Astrocyte (in vitro differentiated cells and primary cell): ENCODE results near the gene NLRC4. TPM values are rescaled to one million over a fixed set of nuclear protein-coding genes. Genes with fewer than 3 reads are reported as not detected.
"Not testable (repeated sequence)": the region's sequence is repeated elsewhere in the genome, so short reads cannot be mapped to it uniquely, and the experiment has no call there.

Source experiments
- DNase-seq: peaks from one replicate; pipeline ENCODE4 v3.0.0-alpha.2; 2010; ENCODE audit warnings: low read depth
- FAIRE-seq: peaks from 2 replicates; lab custom pipeline; 2011; peaks lifted over from hg19 to GRCh38; lab: Jason Lieb, UNC
- H2AFZ ChIP-seq: 2 replicates; pipeline ENCODE4 v1.6.0; 2012; ENCODE audit warnings: low read depth, low read length, inconsistent platforms
- H3K27ac ChIP-seq: 2 replicates; pipeline ENCODE4 v1.5.1; 2011; ENCODE audit warnings: low read depth, low read length, inconsistent platforms
- H3K27me3 ChIP-seq: 2 replicates; pipeline ENCODE4 v1.6.0; 2011; ENCODE audit warnings: low read length, inconsistent platforms; ENCODE audit not compliant: insufficient read depth
- H3K36me3 ChIP-seq: 2 replicates; pipeline ENCODE4 v1.5.1; 2011; ENCODE audit warnings: low read length, inconsistent platforms; ENCODE audit not compliant: insufficient read depth
- H3K4me1 ChIP-seq: 2 replicates; pipeline ENCODE4 v1.5.1; 2011; ENCODE audit warnings: low read length, inconsistent platforms; ENCODE audit not compliant: insufficient read depth
- H3K4me2 ChIP-seq: 2 replicates; pipeline ENCODE4 v1.6.0; 2012; ENCODE audit warnings: low read length, inconsistent platforms
- H3K4me3 ChIP-seq: 2 replicates; pipeline ENCODE4 v1.5.1; 2011; ENCODE audit warnings: low read depth, mild to moderate bottlenecking, low read length, inconsistent platforms; ENCODE audit not compliant: insufficient read depth
- H3K79me2 ChIP-seq: 2 replicates; pipeline ENCODE4 v1.6.0; 2012; ENCODE audit warnings: mild to moderate bottlenecking, low read length, inconsistent platforms; ENCODE audit not compliant: insufficient read depth
- H3K9ac ChIP-seq: 2 replicates; pipeline ENCODE4 v1.6.0; 2012; ENCODE audit warnings: mild to moderate bottlenecking, low read length, inconsistent platforms
- H3K9me3 ChIP-seq: 2 replicates; pipeline ENCODE4 v1.5.1; 2012; ENCODE audit warnings: low read depth, mild to moderate bottlenecking, low read length, inconsistent platforms; ENCODE audit not compliant: insufficient read depth
- H4K20me1 ChIP-seq: 2 replicates; pipeline ENCODE4 v1.6.0; 2012; ENCODE audit warnings: low read length, inconsistent platforms; ENCODE audit not compliant: insufficient read depth
- H3K27ac Mint-ChIP-seq: one replicate; pipeline ENCODE4 v1.8.0; 2021; ENCODE audit warnings: mild to moderate bottlenecking, mixed read lengths; ENCODE audit not compliant: unreplicated experiment
- H3K27me3 Mint-ChIP-seq: one replicate; pipeline ENCODE4 v1.8.0; 2021; ENCODE audit warnings: low read depth, mixed read lengths; ENCODE audit not compliant: unreplicated experiment
- H3K36me3 Mint-ChIP-seq: one replicate; pipeline ENCODE4 v1.8.0; 2021; ENCODE audit warnings: low read depth, mixed read lengths; ENCODE audit not compliant: unreplicated experiment
- H3K4me1 Mint-ChIP-seq: one replicate; pipeline ENCODE4 v1.8.0; 2021; ENCODE audit warnings: low read depth, mixed read lengths; ENCODE audit not compliant: unreplicated experiment
- H3K4me3 Mint-ChIP-seq: one replicate; pipeline ENCODE4 v1.8.0; 2021; ENCODE audit warnings: mild to moderate bottlenecking, moderate library complexity, mixed read lengths; ENCODE audit not compliant: unreplicated experiment
- H3K9me3 Mint-ChIP-seq: one replicate; pipeline ENCODE4 v1.8.0; 2021; ENCODE audit warnings: mild to moderate bottlenecking, mixed read lengths; ENCODE audit not compliant: unreplicated experiment
- EZH2 ChIP-seq: IDR thresholded peaks from 2 replicates; pipeline ENCODE4 v1.6.1; 2012; ENCODE audit warnings: mild to moderate bottlenecking, low read length, inconsistent platforms; ENCODE audit not compliant: insufficient read depth
- total RNA-seq: library from RNA; stranded (reverse); gene quantifications from 2 replicates; pipeline ENCODE4 v1.2.1, GENCODE V29; 2021
- TF ChIP-seq, protein P1 (sequence below): IDR thresholded peaks from 2 replicates; pipeline ENCODE4 v1.5.1; 2011; ENCODE audit warnings: low read depth, mild to moderate bottlenecking, inconsistent platforms, low read length, moderate library complexity; ENCODE audit not compliant: insufficient read depth

Gene NLRC4
- total RNA-seq, 1 donor from 2014 or later = not detected

DNA sequence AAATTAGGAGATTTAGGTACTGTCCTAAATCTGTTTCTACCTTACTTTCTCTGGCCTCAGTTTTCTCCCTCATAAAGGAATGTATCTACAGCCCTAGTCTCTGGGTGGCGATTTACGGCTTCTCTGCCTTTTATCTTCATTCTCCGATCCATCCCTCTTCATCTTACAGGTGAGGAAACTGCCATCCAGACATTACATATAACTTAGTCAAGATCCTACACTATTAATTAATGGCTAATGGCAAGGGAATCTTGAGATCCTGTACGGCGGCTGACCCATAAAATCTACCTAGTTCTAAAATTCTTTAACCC lies 12.6 kb upstream of the NLRC4 start:
- peak overlapping the region; percentile 85 for H3K4me3 ChIP-seq
- no peak for FAIRE-seq

DNA sequence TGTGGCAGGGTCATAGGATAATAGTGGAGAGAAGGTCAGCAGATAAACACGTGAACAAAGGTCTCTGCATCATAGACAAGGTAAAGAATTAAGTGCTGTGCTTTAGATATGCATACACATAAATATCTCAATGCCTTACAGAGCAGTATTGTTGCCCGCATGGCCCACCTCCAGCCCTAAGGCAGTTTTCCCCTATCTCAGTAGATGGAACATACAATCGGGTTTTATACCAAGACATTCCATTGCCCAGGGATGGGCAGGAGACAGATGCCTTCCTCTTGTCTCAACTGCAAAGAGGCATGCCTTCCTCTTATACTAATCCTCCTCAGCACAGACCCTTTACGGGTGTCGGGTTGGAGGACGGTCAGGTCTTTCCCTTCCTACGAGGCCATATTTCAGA lies 11.1 kb upstream of the NLRC4 start:
- H2AFZ ChIP-seq, H3K4me3 Mint-ChIP-seq, H3K27ac ChIP-seq, H3K4me1 ChIP-seq, H3K4me3 ChIP-seq, H3K9me3 ChIP-seq, H3K27me3 ChIP-seq, H3K9me3 Mint-ChIP-seq, H3K4me1 Mint-ChIP-seq, DNase-seq, H3K36me3 Mint-ChIP-seq, H3K27ac Mint-ChIP-seq, H3K4me2 ChIP-seq, H4K20me1 ChIP-seq, H3K27me3 Mint-ChIP-seq, H3K36me3 ChIP-seq, H3K9ac ChIP-seq, FAIRE-seq: not testable (repeated sequence)
- H3K79me2 ChIP-seq = peaks cover 30% of the 10 kb centered on the region

More for the DNA sequence above, 12.6 kb upstream of the NLRC4 start:
- DNase-seq = no peak
- TF ChIP-seq EZH2 = no peak
- TF ChIP-seq, protein P1, sequence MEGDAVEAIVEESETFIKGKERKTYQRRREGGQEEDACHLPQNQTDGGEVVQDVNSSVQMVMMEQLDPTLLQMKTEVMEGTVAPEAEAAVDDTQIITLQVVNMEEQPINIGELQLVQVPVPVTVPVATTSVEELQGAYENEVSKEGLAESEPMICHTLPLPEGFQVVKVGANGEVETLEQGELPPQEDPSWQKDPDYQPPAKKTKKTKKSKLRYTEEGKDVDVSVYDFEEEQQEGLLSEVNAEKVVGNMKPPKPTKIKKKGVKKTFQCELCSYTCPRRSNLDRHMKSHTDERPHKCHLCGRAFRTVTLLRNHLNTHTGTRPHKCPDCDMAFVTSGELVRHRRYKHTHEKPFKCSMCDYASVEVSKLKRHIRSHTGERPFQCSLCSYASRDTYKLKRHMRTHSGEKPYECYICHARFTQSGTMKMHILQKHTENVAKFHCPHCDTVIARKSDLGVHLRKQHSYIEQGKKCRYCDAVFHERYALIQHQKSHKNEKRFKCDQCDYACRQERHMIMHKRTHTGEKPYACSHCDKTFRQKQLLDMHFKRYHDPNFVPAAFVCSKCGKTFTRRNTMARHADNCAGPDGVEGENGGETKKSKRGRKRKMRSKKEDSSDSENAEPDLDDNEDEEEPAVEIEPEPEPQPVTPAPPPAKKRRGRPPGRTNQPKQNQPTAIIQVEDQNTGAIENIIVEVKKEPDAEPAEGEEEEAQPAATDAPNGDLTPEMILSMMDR = no peak
- H3K27ac ChIP-seq = peak overlapping the region; percentile 85
- H3K9me3 ChIP-seq = no peaks in the 10 kb centered on the region
- H3K36me3 ChIP-seq = no peaks in the 10 kb centered on the region
- H3K4me3 Mint-ChIP-seq = peak overlapping the region; percentile 97
- peak overlapping the region; percentile 92 for H3K4me2 ChIP-seq
- H3K27ac Mint-ChIP-seq = peak overlapping the region; percentile 94
- H3K4me1 Mint-ChIP-seq = peaks cover 3% of the 10 kb centered on the region
- no peaks in the 10 kb centered on the region for H3K9me3 Mint-ChIP-seq
- peak overlapping the region; percentile 99 for H3K9ac ChIP-seq
- H3K4me1 ChIP-seq = peaks cover 5% of the 10 kb centered on the region
- peaks cover 5% of the 10 kb centered on the region for H3K27me3 ChIP-seq
- peaks cover 46% of the 10 kb centered on the region for H3K79me2 ChIP-seq
- H4K20me1 ChIP-seq = peaks cover 10% of the 10 kb centered on the region
- peaks cover 5% of the 10 kb centered on the region for H3K36me3 Mint-ChIP-seq
- no peaks in the 10 kb centered on the region for H3K27me3 Mint-ChIP-seq
- H2AFZ ChIP-seq = peak overlapping the region; percentile 88

DNA sequence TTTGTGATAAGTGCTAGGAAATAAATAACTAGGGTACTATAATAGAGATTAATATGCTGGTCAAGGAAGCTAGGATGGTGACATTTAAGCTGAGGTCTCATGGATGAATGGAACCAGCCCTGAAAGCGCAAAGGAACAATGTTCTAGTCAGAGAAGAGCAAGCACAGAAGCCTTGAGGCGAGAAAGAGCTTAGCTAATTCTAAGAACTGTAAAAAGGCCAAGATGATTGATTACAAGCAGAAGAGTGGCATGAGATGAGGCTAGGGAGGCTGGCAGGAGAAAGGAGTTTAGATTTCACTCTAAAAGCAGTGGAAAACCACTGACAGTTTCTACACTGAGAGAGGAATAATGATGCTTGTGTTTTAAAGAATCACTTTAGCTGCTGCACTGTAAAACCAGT lies 9.6 kb upstream of the NLRC4 start:
- Histone ChIP-seq H2AFZ (no peak overlapping the region), H3K36me3 (no peaks in the 10 kb centered on the region), H3K4me3 (no peak overlapping the region), H3K27me3 (peaks cover 5% of the 10 kb centered on the region), H4K20me1 (no peaks in the 10 kb centered on the region), H3K4me2 (no peak overlapping the region), H3K27ac (no peak overlapping the region), H3K9ac (no peak overlapping the region), H3K9me3 (no peaks in the 10 kb centered on the region), H3K4me1 (peaks cover 5% of the 10 kb centered on the region), H3K79me2 (peaks cover 17% of the 10 kb centered on the region)
- no peak overlapping the region for H3K27ac Mint-ChIP-seq
- FAIRE-seq (no peak), DNase-seq (no peak)
- H3K36me3 Mint-ChIP-seq = no peaks in the 10 kb centered on the region
- H3K4me3 Mint-ChIP-seq = no peak overlapping the region
- TF ChIP-seq, protein P1 = no peak
- TF ChIP-seq EZH2 = no peak
- no peaks in the 10 kb centered on the region for H3K9me3 Mint-ChIP-seq
- H3K27me3 Mint-ChIP-seq = peaks cover 9% of the 10 kb centered on the region
- peaks cover 3% of the 10 kb centered on the region for H3K4me1 Mint-ChIP-seq
